Dermis blood vessel endothelial cell (primary cell): ENCODE measurements around the gene CREBRF. TPM values are rescaled to one million over a fixed set of nuclear protein-coding genes. Genes with fewer than 3 reads are reported as not detected.
"Not testable (repeated sequence)": the region's sequence is repeated elsewhere in the genome, so short reads cannot be mapped to it uniquely, and the experiment has no call there.

Source experiments
- DNase-seq: peaks from one replicate; pipeline ENCODE4 v3.0.0; 2010
- total RNA-seq: library from RNA; depleted of rRNA; stranded (reverse); fragments of >200 nt; gene quantifications from 2 replicates; pipeline ENCODE4 v1.2.3, GENCODE V29; 2014

Gene CREBRF
- total RNA-seq, 1 donor from 2014 or later, result 31.7 TPM

GRCh38 chr5:173035904-173036707 is 20.0 kb upstream of the CREBRF start:
- DNase-seq, result peak; percentile 59

GRCh38 chr5:173039188-173039587 is 17.0 kb upstream of the CREBRF start:
- no peak for DNase-seq

- DNase-seq, result no peak
These were observed 16.2 kb upstream of the CREBRF start for GRCh38 chr5:173039964-173040363.

GRCh38 chr5:173041881-173042762 is 14.0 kb upstream of the CREBRF start:
- no peak for DNase-seq

GRCh38 chr5:173042763-173043107 is 13.4 kb upstream of the CREBRF start:
- no peak for DNase-seq

- DNase-seq, result no peak
These were observed 10.7 kb upstream of the CREBRF start for GRCh38 chr5:173045474-173045873.

GRCh38 chr5:173047096-173047837 is 8.9 kb upstream of the CREBRF start:
- not testable (repeated sequence) for DNase-seq

- DNase-seq, result no peak
These were observed 8.4 kb upstream of the CREBRF start for GRCh38 chr5:173047838-173048105.

GRCh38 chr5:173050791-173051190 is 5.4 kb upstream of the CREBRF start:
- DNase-seq, result no peak

- DNase-seq, result no peak
These were observed 4.4 kb upstream of the CREBRF start for GRCh38 chr5:173051746-173052145.

GRCh38 chr5:173053041-173053440 is 3.1 kb upstream of the CREBRF start:
- DNase-seq, result peak; percentile 53

- DNase-seq, result no peak
These were observed 970 bp upstream of the CREBRF start for GRCh38 chr5:173055042-173055721.

GRCh38 chr5:173055722-173055982 is 500 bp upstream of the CREBRF start:
- DNase-seq, result no peak

- no peak for DNase-seq
These were observed 570 bp downstream of the CREBRF start for GRCh38 chr5:173056783-173057061.

GRCh38 chr5:173057062-173057924 is 1.1 kb downstream of the CREBRF start:
- peak; percentile 99 for DNase-seq

- DNase-seq, result no peak
These were observed 6.0 kb downstream of the CREBRF start for GRCh38 chr5:173062141-173062540.

- no peak for DNase-seq
These were observed 9.0 kb downstream of the CREBRF start for GRCh38 chr5:173065155-173065554.

- DNase-seq, result peak; percentile 57
These were observed 13.5 kb downstream of the CREBRF start for GRCh38 chr5:173069671-173070070.

GRCh38 chr5:173075137-173075843 is 19.1 kb downstream of the CREBRF start:
- no peak for DNase-seq

- no peak for DNase-seq
These were observed 19.8 kb downstream of the CREBRF start for GRCh38 chr5:173075970-173076369.

GRCh38 chr5:173076471-173076870 is 20.3 kb downstream of the CREBRF start:
- DNase-seq, result not testable (repeated sequence)

- DNase-seq, result no peak
These were observed 22.7 kb downstream of the CREBRF start for GRCh38 chr5:173078878-173079277.
